Measurements from ENCODE around the gene INHBE.
A peak's percentile ranks its signal among the peaks of the same experiment; 100 is the strongest.

INHBE gene

DNA sequence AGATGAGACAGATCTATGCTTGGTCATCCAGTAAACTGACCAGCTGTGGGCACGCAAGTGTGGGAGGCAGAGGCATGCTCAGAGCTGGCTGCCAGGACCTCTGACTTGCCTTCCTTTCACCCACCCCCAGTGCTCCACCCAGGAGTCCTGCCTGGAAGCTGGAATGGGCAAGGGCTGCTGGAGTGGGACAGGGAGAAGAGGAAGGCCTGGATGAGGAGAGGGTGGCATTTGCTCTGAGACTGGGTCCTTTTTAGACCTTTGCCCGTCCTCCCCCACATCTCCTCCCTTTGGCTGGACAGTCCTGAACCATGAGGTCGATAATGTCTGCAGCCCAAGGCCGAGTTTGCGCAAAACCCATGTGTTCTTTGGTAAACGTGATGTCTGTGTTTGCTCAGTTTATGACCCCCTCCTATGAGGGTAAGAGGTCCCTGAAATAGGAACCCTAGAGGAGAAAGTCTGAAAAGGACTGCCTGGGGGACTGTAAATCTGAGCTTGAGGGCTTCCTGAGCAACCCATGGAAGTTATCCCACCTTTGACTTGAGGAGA lies 3.8 kb upstream of the INHBE start:
- TF ChIP-seq, protein P1, sequence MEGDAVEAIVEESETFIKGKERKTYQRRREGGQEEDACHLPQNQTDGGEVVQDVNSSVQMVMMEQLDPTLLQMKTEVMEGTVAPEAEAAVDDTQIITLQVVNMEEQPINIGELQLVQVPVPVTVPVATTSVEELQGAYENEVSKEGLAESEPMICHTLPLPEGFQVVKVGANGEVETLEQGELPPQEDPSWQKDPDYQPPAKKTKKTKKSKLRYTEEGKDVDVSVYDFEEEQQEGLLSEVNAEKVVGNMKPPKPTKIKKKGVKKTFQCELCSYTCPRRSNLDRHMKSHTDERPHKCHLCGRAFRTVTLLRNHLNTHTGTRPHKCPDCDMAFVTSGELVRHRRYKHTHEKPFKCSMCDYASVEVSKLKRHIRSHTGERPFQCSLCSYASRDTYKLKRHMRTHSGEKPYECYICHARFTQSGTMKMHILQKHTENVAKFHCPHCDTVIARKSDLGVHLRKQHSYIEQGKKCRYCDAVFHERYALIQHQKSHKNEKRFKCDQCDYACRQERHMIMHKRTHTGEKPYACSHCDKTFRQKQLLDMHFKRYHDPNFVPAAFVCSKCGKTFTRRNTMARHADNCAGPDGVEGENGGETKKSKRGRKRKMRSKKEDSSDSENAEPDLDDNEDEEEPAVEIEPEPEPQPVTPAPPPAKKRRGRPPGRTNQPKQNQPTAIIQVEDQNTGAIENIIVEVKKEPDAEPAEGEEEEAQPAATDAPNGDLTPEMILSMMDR (IDR thresholded peaks at IDR 0.05; ENCODE audit: control insufficient read depth, insufficient read depth, low read depth, low read length, missing control alignments) = no peak
- DNase-seq (ENCODE audit: low read depth) = no peak
- no peak overlapping the region for H3K4me3 ChIP-seq (ENCODE audit: control insufficient read depth, low read depth, low read length)

DNA sequence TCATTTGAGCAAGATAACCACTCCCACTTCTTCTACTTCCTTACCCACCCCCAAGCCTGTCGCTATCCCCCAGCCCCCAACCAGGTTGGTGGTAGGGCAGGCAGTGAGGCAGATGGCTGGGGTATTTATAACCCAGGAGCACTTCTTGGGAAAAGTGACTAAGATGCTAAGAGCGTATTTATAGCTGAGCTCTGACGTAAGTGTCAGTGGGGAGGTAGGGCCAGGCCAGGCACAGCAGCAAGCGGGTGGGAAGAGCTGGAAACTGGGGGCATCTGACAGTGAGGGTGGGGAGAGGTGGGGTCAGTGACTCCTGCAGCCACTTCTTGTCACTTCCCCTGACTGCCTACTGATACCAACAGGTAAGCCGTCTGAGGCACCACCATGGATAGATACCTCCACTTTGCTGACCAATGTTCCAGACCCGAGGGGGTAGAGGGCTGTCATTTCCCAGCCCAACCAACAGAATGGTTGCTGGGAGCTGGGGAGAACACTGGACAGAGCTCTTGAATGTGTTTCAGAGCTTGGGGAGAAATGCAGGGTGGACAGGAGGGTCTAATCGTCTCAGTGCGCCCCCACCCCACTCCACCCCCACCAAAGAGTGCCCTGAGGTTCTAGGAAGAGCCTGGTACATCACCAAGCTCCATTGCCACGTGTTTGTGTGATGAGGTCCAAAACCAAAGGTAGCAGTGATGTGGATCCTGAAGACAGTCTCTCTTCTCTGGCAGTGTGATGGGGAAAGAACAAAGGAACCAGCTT lies 2.7 kb upstream of the INHBE start:
- DNase-seq (ENCODE audit: low read depth) = peak; percentile 87
- TF ChIP-seq, protein P1 (IDR thresholded peaks at IDR 0.05; ENCODE audit: control insufficient read depth, insufficient read depth, low read depth, low read length, missing control alignments) = no peak
- H3K4me3 ChIP-seq (ENCODE audit: control insufficient read depth, low read depth, low read length) = no peak overlapping the region

DNA sequence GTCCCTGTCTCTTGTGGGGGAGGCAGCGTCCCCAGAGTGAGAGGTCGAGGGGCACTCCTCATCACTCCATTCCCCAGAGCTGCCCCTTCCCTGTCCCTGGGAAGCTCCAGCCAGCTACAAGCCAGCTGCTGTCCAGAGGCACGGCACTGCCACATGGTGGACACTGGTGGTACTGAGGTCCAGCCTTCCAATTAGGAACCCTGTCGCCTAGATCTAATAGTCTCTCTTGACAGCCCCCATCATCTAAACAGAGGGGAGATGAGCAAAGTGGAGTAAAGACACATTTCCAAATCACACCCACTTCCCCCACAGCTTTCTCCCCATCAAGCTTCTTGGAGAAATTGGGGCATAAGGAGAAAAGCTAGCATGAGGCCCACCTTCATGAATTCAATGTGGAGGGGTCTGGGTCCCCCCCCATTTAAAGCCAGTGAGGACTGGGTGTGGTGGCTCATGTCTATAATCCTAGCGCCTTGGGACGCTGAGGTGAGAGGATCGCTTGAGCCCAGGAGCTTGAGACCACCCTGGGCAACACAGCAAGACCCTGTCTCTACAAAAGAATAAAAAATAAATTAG lies 2.1 kb upstream of the INHBE start:
- TF ChIP-seq, protein P1 (IDR thresholded peaks at IDR 0.05; ENCODE audit: control insufficient read depth, insufficient read depth, low read depth, low read length, missing control alignments) = peak; percentile 95
- peak; percentile 45 for DNase-seq (ENCODE audit: low read depth)
- H3K4me3 ChIP-seq (ENCODE audit: control insufficient read depth, low read depth, low read length) = no peak overlapping the region

DNA sequence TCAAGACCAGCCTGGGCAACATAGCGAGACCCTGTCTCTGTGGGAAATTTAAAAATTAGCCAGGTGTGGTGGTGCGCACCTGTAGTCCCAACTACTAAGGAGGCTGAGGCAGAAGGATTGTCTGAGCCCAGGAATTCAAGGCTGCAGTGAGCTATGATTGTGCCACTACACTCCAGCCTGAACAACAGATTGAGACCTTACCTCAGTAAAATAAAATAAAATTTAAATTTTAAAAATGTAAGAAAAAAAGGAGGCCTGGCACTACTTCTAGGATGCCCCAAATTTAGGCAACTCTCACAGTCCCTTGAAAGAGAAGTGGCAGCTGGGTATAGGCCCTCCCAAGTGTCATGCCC lies 918 bp upstream of the INHBE start:
- no peak overlapping the region for H3K4me3 ChIP-seq (ENCODE audit: control insufficient read depth, low read depth, low read length)
- TF ChIP-seq, protein P1 (IDR thresholded peaks at IDR 0.05; ENCODE audit: control insufficient read depth, insufficient read depth, low read depth, low read length, missing control alignments) = no peak
- no peak for DNase-seq (ENCODE audit: low read depth)

DNA sequence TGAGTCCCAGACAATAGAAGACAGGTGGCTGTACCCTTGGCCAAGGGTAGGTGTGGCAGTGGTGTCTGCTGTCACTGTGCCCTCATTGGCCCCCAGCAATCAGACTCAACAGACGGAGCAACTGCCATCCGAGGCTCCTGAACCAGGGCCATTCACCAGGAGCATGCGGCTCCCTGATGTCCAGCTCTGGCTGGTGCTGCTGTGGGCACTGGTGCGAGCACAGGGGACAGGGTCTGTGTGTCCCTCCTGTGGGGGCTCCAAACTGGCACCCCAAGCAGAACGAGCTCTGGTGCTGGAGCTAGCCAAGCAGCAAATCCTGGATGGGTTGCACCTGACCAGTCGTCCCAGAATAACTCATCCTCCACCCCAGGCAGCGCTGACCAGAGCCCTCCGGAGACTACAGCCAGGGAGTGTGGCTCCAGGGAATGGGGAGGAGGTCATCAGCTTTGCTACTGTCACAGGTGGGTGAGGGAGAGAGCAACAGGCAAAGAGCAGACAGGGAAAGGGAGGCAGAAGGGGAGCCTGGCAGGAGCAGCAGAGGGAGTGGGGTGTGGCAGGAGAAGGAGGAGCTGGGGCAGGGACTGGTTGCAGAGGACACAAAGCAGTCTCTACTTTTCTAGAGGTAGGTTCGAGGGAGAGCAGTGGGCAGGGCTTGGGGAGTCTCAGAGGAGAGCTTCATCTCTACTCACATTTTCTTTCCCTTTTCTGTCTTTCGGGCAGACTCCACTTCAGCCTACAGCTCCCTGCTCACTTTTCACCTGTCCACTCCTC lies 452 bp downstream of the INHBE start:
- peak overlapping the region; percentile 17 for H3K4me3 ChIP-seq (ENCODE audit: control insufficient read depth, low read depth, low read length)
- TF ChIP-seq, protein P1 (IDR thresholded peaks at IDR 0.05; ENCODE audit: control insufficient read depth, insufficient read depth, low read depth, low read length, missing control alignments) = no peak
- no peak for DNase-seq (ENCODE audit: low read depth)

DNA sequence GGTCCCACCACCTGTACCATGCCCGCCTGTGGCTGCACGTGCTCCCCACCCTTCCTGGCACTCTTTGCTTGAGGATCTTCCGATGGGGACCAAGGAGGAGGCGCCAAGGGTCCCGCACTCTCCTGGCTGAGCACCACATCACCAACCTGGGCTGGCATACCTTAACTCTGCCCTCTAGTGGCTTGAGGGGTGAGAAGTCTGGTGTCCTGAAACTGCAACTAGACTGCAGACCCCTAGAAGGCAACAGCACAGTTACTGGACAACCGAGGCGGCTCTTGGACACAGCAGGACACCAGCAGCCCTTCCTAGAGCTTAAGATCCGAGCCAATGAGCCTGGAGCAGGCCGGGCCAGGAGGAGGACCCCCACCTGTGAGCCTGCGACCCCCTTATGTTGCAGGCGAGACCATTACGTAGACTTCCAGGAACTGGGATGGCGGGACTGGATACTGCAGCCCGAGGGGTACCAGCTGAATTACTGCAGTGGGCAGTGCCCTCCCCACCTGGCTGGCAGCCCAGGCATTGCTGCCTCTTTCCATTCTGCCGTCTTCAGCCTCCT lies 1.1 kb downstream of the INHBE start:
- DNase-seq (ENCODE audit: low read depth) = no peak
- peak overlapping the region; percentile 17 for H3K4me3 ChIP-seq (ENCODE audit: control insufficient read depth, low read depth, low read length)
- TF ChIP-seq, protein P1 (IDR thresholded peaks at IDR 0.05; ENCODE audit: control insufficient read depth, insufficient read depth, low read depth, low read length, missing control alignments) = peak; percentile 68
